Dendritic cell treated with granulocyte-macrophage colony-stimulating factor and Interleukin-4, amounts not matched to agents 40 ng/mL and 50 ng/mL, for 4 days (primary cell): Measurements from ENCODE around the gene GJD3.
"Not testable (repeated sequence)": the region's sequence is repeated elsewhere in the genome, so short reads cannot be mapped to it uniquely, and the experiment has no call there.

Experiments used
- H3K27ac Mint-ChIP-seq: one replicate; pipeline ENCODE4 v1.8.0; 2022; ENCODE audit warnings: mild to moderate bottlenecking, mixed read lengths
- H3K27me3 Mint-ChIP-seq: one replicate; pipeline ENCODE4 v1.8.0; 2022; ENCODE audit warnings: mild to moderate bottlenecking, mixed read lengths
- H3K36me3 Mint-ChIP-seq: one replicate; pipeline ENCODE4 v1.8.0; 2022; ENCODE audit warnings: low read depth, mixed read lengths
- H3K4me1 Mint-ChIP-seq: one replicate; pipeline ENCODE4 v1.8.0; 2022; ENCODE audit warnings: low read depth, mixed read lengths
- H3K4me3 Mint-ChIP-seq: one replicate; pipeline ENCODE4 v1.8.0; 2022; ENCODE audit warnings: mild to moderate bottlenecking, moderate library complexity, mixed read lengths
- H3K9me3 Mint-ChIP-seq: one replicate; pipeline ENCODE4 v1.8.0; 2022; ENCODE audit warnings: mixed read lengths
- intact Hi-C: fragments of 100-400 bp; cut with micrococcal nuclease; formaldehyde crosslinking; loops from one replicate; pipeline ENCODE4 v1.15.0; 2022

The GJD3 gene

DNA sequence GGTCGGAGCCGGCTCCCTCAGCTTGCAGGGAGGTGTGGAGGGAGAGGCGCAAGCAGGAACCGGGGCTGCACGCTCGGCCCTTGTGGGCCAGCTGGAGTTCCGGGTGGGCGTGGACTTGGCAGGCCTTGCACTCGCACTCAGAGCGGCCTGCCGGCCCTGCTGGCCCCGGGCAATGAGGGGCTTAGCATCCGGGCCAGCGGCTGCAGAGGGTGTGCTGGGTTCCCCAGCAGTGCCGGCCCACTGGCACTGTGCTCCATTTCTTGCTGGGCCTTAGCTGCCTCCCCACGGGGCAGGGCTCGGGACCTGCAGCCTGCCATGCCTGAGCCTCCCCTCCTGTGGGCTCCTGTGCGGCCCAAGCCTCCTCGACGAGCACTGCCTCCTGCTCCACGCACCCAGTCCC is 11.2 kb upstream of the GJD3 start:
- peaks cover 35% of the 10 kb centered on the region for H3K4me1 Mint-ChIP-seq

GRCh38 chr17:40374821-40375498 is 10.4 kb upstream of the GJD3 start:
- Mint-ChIP-seq H3K9me3 (peaks cover 12% of the 10 kb centered on the region), H3K27me3 (peaks cover 8% of the 10 kb centered on the region), H3K27ac (no peak overlapping the region), H3K4me3 (no peak overlapping the region), H3K4me1 (peaks cover 35% of the 10 kb centered on the region), H3K36me3 (no peaks in the 10 kb centered on the region)
- intact Hi-C loops = no loop called here

More for the DNA sequence above, 11.2 kb upstream of the GJD3 start:
- H3K9me3 Mint-ChIP-seq = peaks cover 12% of the 10 kb centered on the region
- H3K27me3 Mint-ChIP-seq, H3K36me3 Mint-ChIP-seq, intact Hi-C loops, H3K27ac Mint-ChIP-seq, H3K4me3 Mint-ChIP-seq: not testable (repeated sequence)

DNA sequence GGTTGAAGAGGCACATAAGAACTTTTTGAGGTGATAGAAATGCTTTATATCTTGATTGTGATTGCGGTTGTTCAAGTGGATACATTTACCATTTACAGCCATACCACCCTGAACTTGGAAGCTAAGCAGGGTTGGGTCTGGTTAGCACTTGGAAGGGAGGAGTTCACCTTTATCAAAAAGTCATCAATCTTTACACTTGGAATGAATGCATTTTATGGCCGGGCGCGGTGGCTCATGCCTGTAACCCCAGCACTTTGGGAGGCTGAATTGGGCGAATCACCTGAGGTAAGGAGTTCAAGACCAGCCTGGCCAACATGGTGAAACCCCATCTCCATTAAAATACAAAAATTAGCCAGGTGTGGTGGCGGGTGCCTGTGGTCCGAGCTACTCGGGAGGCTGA is 9.5 kb upstream of the GJD3 start:
- intact Hi-C loops = no loop called here
- peaks cover 8% of the 10 kb centered on the region for H3K27me3 Mint-ChIP-seq
- H3K9me3 Mint-ChIP-seq = peaks cover 12% of the 10 kb centered on the region
- no peak overlapping the region for H3K4me3 Mint-ChIP-seq
- H3K4me1 Mint-ChIP-seq = peaks cover 35% of the 10 kb centered on the region
- H3K27ac Mint-ChIP-seq = no peak overlapping the region
- no peaks in the 10 kb centered on the region for H3K36me3 Mint-ChIP-seq

GRCh38 chr17:40373324-40373723 is 8.8 kb upstream of the GJD3 start:
- Mint-ChIP-seq H3K27me3 (peaks cover 8% of the 10 kb centered on the region), H3K36me3 (no peaks in the 10 kb centered on the region), H3K4me1 (peaks cover 35% of the 10 kb centered on the region), H3K27ac (no peak overlapping the region), H3K4me3 (no peak overlapping the region), H3K9me3 (peaks cover 12% of the 10 kb centered on the region)
- intact Hi-C loops = no loop called here

DNA sequence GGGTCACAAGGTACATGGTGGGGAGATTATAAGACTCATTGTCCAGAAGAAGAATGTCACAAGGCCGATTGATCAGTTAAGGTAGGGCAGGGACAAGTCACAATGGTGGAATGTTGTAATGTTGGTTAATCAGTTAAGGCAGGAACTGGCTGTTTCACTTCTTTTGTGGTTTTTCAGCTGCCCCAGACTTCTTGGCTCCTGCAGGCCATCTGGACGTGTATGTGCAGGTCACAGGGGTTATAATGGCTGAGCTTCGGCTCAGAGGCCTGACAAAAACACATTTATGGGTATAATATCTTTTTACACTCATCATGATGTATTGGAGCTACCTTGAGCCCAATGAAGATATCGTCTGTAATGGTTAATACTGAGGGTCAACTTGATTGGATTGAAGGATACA is 8.1 kb upstream of the GJD3 start:
- H3K36me3 Mint-ChIP-seq, H3K27ac Mint-ChIP-seq, intact Hi-C loops, H3K4me3 Mint-ChIP-seq: not testable (repeated sequence)
- Mint-ChIP-seq H3K27me3 (peaks cover 10% of the 10 kb centered on the region), H3K4me1 (peaks cover 35% of the 10 kb centered on the region), H3K9me3 (peaks cover 12% of the 10 kb centered on the region)

GRCh38 chr17:40372031-40372430 is 7.5 kb upstream of the GJD3 start:
- peaks cover 33% of the 10 kb centered on the region for H3K4me1 Mint-ChIP-seq
- H3K9me3 Mint-ChIP-seq = peaks cover 12% of the 10 kb centered on the region
- H3K27ac Mint-ChIP-seq = no peak overlapping the region
- no peaks in the 10 kb centered on the region for H3K36me3 Mint-ChIP-seq
- H3K4me3 Mint-ChIP-seq = no peak overlapping the region
- H3K27me3 Mint-ChIP-seq = peaks cover 8% of the 10 kb centered on the region
- intact Hi-C loops = no loop called here

- H3K27me3 Mint-ChIP-seq = peaks cover 2% of the 10 kb centered on the region
- H3K27ac Mint-ChIP-seq = no peak overlapping the region
Measured at GRCh38 chr17:40371261-40371929, 6.9 kb upstream of the GJD3 start.

GRCh38 chr17:40369923-40370322 is 5.4 kb upstream of the GJD3 start:
- Mint-ChIP-seq H3K9me3 (peaks cover 12% of the 10 kb centered on the region), H3K36me3 (no peaks in the 10 kb centered on the region), H3K27ac (no peak overlapping the region), H3K27me3 (peaks cover 5% of the 10 kb centered on the region), H3K4me3 (no peak overlapping the region), H3K4me1 (peaks cover 28% of the 10 kb centered on the region)
- intact Hi-C loops = no loop called here

More at GRCh38 chr17:40371261-40371929, 6.9 kb upstream of the GJD3 start:
- H3K4me1 Mint-ChIP-seq = peaks cover 28% of the 10 kb centered on the region
- H3K4me3 Mint-ChIP-seq = no peak overlapping the region
- intact Hi-C loops = no loop called here
- peaks cover 12% of the 10 kb centered on the region for H3K9me3 Mint-ChIP-seq
- H3K36me3 Mint-ChIP-seq = no peaks in the 10 kb centered on the region

DNA sequence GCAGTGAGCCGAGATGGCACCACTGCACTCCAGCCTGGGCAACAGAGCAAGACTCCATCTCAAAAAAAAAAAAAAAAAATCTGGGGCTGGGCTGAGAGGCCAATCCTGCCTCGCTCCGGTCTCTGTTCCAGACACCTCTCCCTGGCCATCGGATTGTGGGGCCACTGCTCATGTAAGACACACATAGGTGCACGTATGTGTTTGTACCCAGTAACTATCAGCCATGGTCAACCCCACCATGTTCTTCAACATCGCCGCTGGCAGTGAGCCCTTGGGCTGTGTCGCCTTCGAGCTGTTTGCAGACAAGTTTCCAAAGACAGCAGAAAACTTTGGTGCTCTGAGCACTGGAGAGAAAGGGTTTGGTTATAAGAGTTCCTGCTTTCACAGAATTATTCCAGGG is 3.2 kb upstream of the GJD3 start:
- H3K27me3 Mint-ChIP-seq = peaks cover 22% of the 10 kb centered on the region
- H3K9me3 Mint-ChIP-seq, intact Hi-C loops, H3K36me3 Mint-ChIP-seq, H3K27ac Mint-ChIP-seq, H3K4me3 Mint-ChIP-seq: not testable (repeated sequence)
- H3K4me1 Mint-ChIP-seq = peaks cover 32% of the 10 kb centered on the region

DNA sequence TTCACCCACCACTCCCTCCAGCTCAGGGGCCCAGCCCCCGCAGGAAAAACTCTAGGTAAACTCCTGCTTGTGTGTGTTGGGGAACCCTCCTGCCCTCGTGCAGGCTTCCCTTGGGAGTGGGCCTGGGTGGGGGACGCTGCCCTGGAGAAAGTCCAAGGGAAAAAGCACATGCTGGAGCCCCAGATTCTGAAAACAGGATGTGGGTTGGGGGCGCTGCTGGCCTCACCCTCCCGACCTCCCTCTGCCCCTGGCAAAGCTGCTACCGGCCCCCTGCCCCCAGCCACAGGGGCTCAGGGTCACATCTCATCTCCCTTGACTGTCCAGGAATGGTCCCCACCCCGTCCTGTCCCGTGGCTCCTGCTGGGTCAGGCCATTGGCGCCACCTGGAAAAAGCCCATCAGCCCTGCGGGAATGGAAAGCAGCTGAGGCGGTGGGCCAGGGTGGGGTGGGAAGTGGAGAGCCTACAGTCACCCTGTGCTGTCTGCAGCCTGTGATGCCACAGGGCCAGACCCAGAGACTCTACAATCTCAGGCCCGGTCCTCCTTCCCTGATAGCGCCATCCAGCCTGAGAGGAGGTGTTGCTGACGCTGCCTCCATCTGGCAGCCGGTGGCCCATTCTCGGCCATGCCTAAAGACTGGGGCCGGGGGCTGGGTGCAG is 2.5 kb upstream of the GJD3 start:
- Mint-ChIP-seq H3K4me1 (peaks cover 30% of the 10 kb centered on the region), H3K9me3 (peaks cover under 1% of the 10 kb centered on the region), H3K4me3 (no peak overlapping the region), H3K36me3 (no peaks in the 10 kb centered on the region), H3K27ac (no peak overlapping the region), H3K27me3 (peaks cover 30% of the 10 kb centered on the region)
- intact Hi-C loops = no loop called here

GRCh38 chr17:40366076-40366860 is 1.7 kb upstream of the GJD3 start:
- Mint-ChIP-seq H3K4me3 (no peak overlapping the region), H3K9me3 (no peaks in the 10 kb centered on the region)

GRCh38 chr17:40364906-40365305 is 369 bp upstream of the GJD3 start:
- Mint-ChIP-seq H3K27ac (no peak overlapping the region), H3K27me3 (peaks cover 46% of the 10 kb centered on the region), H3K36me3 (no peaks in the 10 kb centered on the region), H3K4me3 (no peak overlapping the region), H3K9me3 (no peaks in the 10 kb centered on the region), H3K4me1 (peaks cover 22% of the 10 kb centered on the region)
- intact Hi-C loops = no loop called here

More at GRCh38 chr17:40366076-40366860, 1.7 kb upstream of the GJD3 start:
- Mint-ChIP-seq H3K27ac (no peak overlapping the region), H3K27me3 (peaks cover 36% of the 10 kb centered on the region), H3K36me3 (no peaks in the 10 kb centered on the region), H3K4me1 (peaks cover 23% of the 10 kb centered on the region)
- intact Hi-C loops = no loop called here

GRCh38 chr17:40363111-40363827 is 1.3 kb downstream of the GJD3 start:
- Mint-ChIP-seq H3K27ac (no peak overlapping the region), H3K4me3 (peak overlapping the region; percentile 76), H3K9me3 (no peaks in the 10 kb centered on the region), H3K27me3 (peaks cover 47% of the 10 kb centered on the region), H3K36me3 (no peaks in the 10 kb centered on the region), H3K4me1 (peaks cover 25% of the 10 kb centered on the region)
- intact Hi-C loops = no loop called here
